ENCODE data around the gene ZFAND6. TPM values are rescaled to one million over a fixed set of nuclear protein-coding genes. Genes with fewer than 3 reads are reported as not detected.

The ZFAND6 gene
- total and polyA plus RNA-seq, 8 donors, result 71.0 to 137 (median 117) TPM

- Histone ChIP-seq H3K4me3 (no peak overlapping the region), H3K27me3 (no peaks in the 10 kb centered on the region), H3K4me1 (no peaks in the 10 kb centered on the region), H3K36me3 (peaks cover 0 to 79% of the 10 kb centered on the region in 2 donors), H3K9me3 (no peaks in the 10 kb centered on the region), H3K27ac (no peak overlapping the region)
- no peak for DNase-seq
- TF ChIP-seq CTCF (IDR thresholded peaks at IDR 0.05), result no peak
- no peak for ATAC-seq
- intact Hi-C loops (cut with DNase I), result no loop called here
Measured at GRCh38 chr15:80185152-80185551, 125.7 kb downstream of the ZFAND6 start.

- Histone ChIP-seq H3K27me3 (no peaks in the 10 kb centered on the region), H3K27ac (no peak overlapping the region), H3K4me1 (no peaks in the 10 kb centered on the region), H3K4me3 (no peak overlapping the region), H3K36me3 (peaks cover 0 to 70% of the 10 kb centered on the region in 2 donors), H3K9me3 (no peaks in the 10 kb centered on the region)
- no peak for ATAC-seq
- no peak for TF ChIP-seq CTCF (IDR thresholded peaks at IDR 0.05)
- intact Hi-C loops (cut with DNase I), result no loop called here
- no peak for DNase-seq
Measured at GRCh38 chr15:80186066-80186465, 126.6 kb downstream of the ZFAND6 start.

GRCh38 chr15:80186597-80186996 is 127.1 kb downstream of the ZFAND6 start:
- intact Hi-C loops (cut with DNase I), result no loop called here
- no peak for ATAC-seq
- DNase-seq, result no peak

More at GRCh38 chr15:80186597-80186996, 127.1 kb downstream of the ZFAND6 start:
- H3K27me3 ChIP-seq, result no peaks in the 10 kb centered on the region
- TF ChIP-seq CTCF (IDR thresholded peaks at IDR 0.05), result no peak
- no peaks in the 10 kb centered on the region for H3K4me1 ChIP-seq
- no peak overlapping the region for H3K27ac ChIP-seq
- no peak overlapping the region for H3K4me3 ChIP-seq
- no peaks in the 10 kb centered on the region for H3K9me3 ChIP-seq
- peaks cover 0 to 65% of the 10 kb centered on the region in 2 donors for H3K36me3 ChIP-seq

Other genes with a start within 250 kb of the ZFAND6 start
- gene MTHFS, start 162.7 kb upstream of the ZFAND6 start, total RNA-seq, result 10 to 100 TPM; 30.5 to 40.1 TPM
- gene MTHFS, start 162.7 kb upstream of the ZFAND6 start, polyA plus RNA-seq (ENCODE audit: insufficient read length in 6 of 6), result 10 to 100 TPM; 20.6 to 25.5 (median 23.8) TPM
- gene BCL2A1, start 88.5 kb upstream of the ZFAND6 start, total RNA-seq, result 10 to 100 TPM; 28.7 to 99.2 TPM
- gene BCL2A1, start 88.5 kb upstream of the ZFAND6 start, polyA plus RNA-seq (ENCODE audit: insufficient read length in 6 of 6), result under 1 TPM; 0.24 to 0.93 (median 0.66) TPM
- gene FAH, start 93.3 kb downstream of the ZFAND6 start, total RNA-seq, result 10 to 100 TPM; 56.4 to 68.7 TPM
- gene FAH, start 93.3 kb downstream of the ZFAND6 start, polyA plus RNA-seq (ENCODE audit: insufficient read length in 6 of 6), result 10 to 100 TPM; 50.2 to 66.8 (median 54.7) TPM
- under 1 TPM; 0.47 to 0.99 TPM for gene CTXND1, start 192.5 kb downstream of the ZFAND6 start, total RNA-seq
- gene CTXND1, start 192.5 kb downstream of the ZFAND6 start, polyA plus RNA-seq (ENCODE audit: insufficient read length in 6 of 6), result 10 to 100 TPM; 19.7 to 32.9 (median 26.8) TPM

All from left lung (tissue), 10 donors.